HCT116 (cell line): Measurements from ENCODE around the gene LIN7A. TPM values are rescaled to one million over a fixed set of nuclear protein-coding genes. Genes with fewer than 3 reads are reported as not detected.

ENCODE experiments used
- ATAC-seq: fragments of 200-7000 bp; cut with Tn5 transposase; 2 replicates; pipeline ENCODE4 v1.9.1; 2020; ENCODE audit warnings: mild to moderate bottlenecking, moderate library complexity
- BruUV-seq: library from RNA; stranded (reverse); fragments of 400-500 nt; replicated peaks from 2 replicates; lab custom pipeline; 2021; lab: Mats Ljungman, UMichigan
- CTCF ChIA-PET: fragments of 300-600 bp; sonication (Branson Sonifier 250); formaldehyde crosslinking; loops from one replicate; lab custom pipeline; 2021; ENCODE audit warnings: antibody characterized with exemption; lab: Charles Lee
- POLR2A ChIA-PET: fragments of 300-600, 350-600 bp; sonication (Branson Sonifier 250); formaldehyde crosslinking; loops from one replicate; lab custom pipeline; 2021; ENCODE audit warnings: antibody characterized with exemption; lab: Charles Lee
- RAD21 ChIA-PET, 2 experiments: fragments of 300-600 bp; sonication (Branson Sonifier 250); formaldehyde crosslinking; loops; one replicate each; lab custom pipeline; 2023; ENCODE audit warnings: low total read pairs in 2 of 2; ENCODE audit not compliant: uncharacterized antibody in 2 of 2, unreplicated experiment in 2 of 2, low non-redundant PET in 1 of 2; lab: Charles Lee
- DNase-seq: peaks from one replicate; pipeline ENCODE4 v3.0.0-alpha.2; 2010; ENCODE audit warnings: low read depth, low spot score
- H2AFZ ChIP-seq: fragments of 200-600 bp; shearing (Covaris generic), sonication (generic); 2 replicates; pipeline ENCODE4 v1.6.1; 2017; ENCODE audit warnings: low read depth, mixed run types, mixed read lengths, antibody characterized with exemption, low read length; ENCODE audit not compliant: poor library complexity, severe bottlenecking
- H3K27ac ChIP-seq: 2 replicates; pipeline ENCODE4 v1.5.1; 2012; ENCODE audit warnings: low read depth, low read length
- H3K27me3 ChIP-seq: fragments of 200-600 bp; sonication (generic); 2 replicates; pipeline ENCODE4 v1.6.1; 2016; ENCODE audit warnings: mixed run types, low read length, mixed read lengths; ENCODE audit not compliant: insufficient read depth
- H3K36me3 ChIP-seq, 2 experiments: fragments of 200-500 bp in 1 of 2; fragments of 200-600 bp in 1 of 2; sonication (Bioruptor generic) in 1 of 2; sonication (generic) in 1 of 2; 2 replicates each; pipeline versions ENCODE4 v1.5.1 to v1.6.1; 2014 to 2016; ENCODE audit warnings: low read length in 2 of 2, inconsistent platforms in 1 of 2, mixed read lengths in 1 of 2, mixed run types in 1 of 2; ENCODE audit not compliant: insufficient read depth in 2 of 2, control insufficient read depth in 1 of 2
- H3K4me1 ChIP-seq, 2 experiments: fragments of 200-600 bp in 1 of 2; sonication (generic) in 1 of 2; 2 replicates each; pipeline versions ENCODE4 v1.5.1 to v1.6.1; 2012 to 2017; ENCODE audit warnings: low read length in 2 of 2, inconsistent platforms in 1 of 2, mild to moderate bottlenecking in 1 of 2, mixed read lengths in 1 of 2, mixed run types in 1 of 2, moderate library complexity in 1 of 2; ENCODE audit not compliant: insufficient read depth in 2 of 2, control insufficient read depth in 1 of 2
- H3K4me2 ChIP-seq: fragments of 200-600 bp; sonication (generic); 2 replicates; pipeline ENCODE4 v1.6.1; 2017; ENCODE audit warnings: mixed run types, low read length, mixed read lengths
- H3K4me3 ChIP-seq, 2 experiments: fragments of 200-600 bp in 1 of 2; sonication (generic) in 1 of 2; replicated peaks in 1 of 2; 2 replicates each; pipeline ENCODE4 v1.5.1; 2011 to 2016; ENCODE audit warnings: low read length in 2 of 2, control low read depth in 1 of 2, low read depth in 1 of 2, mild to moderate bottlenecking in 1 of 2, mixed read lengths in 1 of 2, mixed run types in 1 of 2
- H3K79me2 ChIP-seq: fragments of 200-600 bp; sonication (generic); 2 replicates; pipeline ENCODE4 v1.6.1; 2017; ENCODE audit warnings: mild to moderate bottlenecking, mixed run types, low read length, moderate library complexity, mixed read lengths; ENCODE audit not compliant: insufficient read depth
- H3K9ac ChIP-seq: fragments of 200-600 bp; sonication (generic); 2 replicates; pipeline ENCODE4 v1.6.1; 2016; ENCODE audit warnings: low read length, mixed read lengths
- H3K9me2 ChIP-seq: fragments of 200-600 bp; sonication (generic), shearing (Covaris generic); 2 replicates; pipeline ENCODE4 v1.6.1; 2017; ENCODE audit warnings: mixed run types, mild to moderate bottlenecking, moderate library complexity; ENCODE audit not compliant: insufficient read depth
- H3K9me3 ChIP-seq, 2 experiments: fragments of 200-500 bp in 1 of 2; fragments of 200-600 bp in 1 of 2; sonication (Bioruptor generic) in 1 of 2; sonication (generic) in 1 of 2; 2 replicates each; pipeline ENCODE4 v1.6.1; 2014 to 2017; ENCODE audit warnings: low read length in 2 of 2, mixed read lengths in 2 of 2, inconsistent platforms in 1 of 2, low read depth in 1 of 2, mild to moderate bottlenecking in 1 of 2, mixed run types in 1 of 2, moderate library complexity in 1 of 2; ENCODE audit not compliant: control insufficient read depth in 1 of 2, insufficient read depth in 1 of 2
- H4K20me1 ChIP-seq: fragments of 200-600 bp; sonication (generic), shearing (Covaris generic); 2 replicates; pipeline ENCODE4 v1.6.1; 2017; ENCODE audit warnings: mixed run types, mild to moderate bottlenecking, moderate library complexity; ENCODE audit not compliant: insufficient read depth
- ATF3 ChIP-seq: IDR thresholded peaks from 2 replicates; pipeline ENCODE4 v1.6.1; 2012
- CBX3 ChIP-seq: IDR thresholded peaks from 2 replicates; pipeline ENCODE4 v1.6.1; 2012; ENCODE audit warnings: low read depth
- CEBPB ChIP-seq: IDR thresholded peaks from 2 replicates; pipeline ENCODE4 v1.6.1; 2012; ENCODE audit warnings: low read depth
- EGR1 ChIP-seq: IDR thresholded peaks from 2 replicates; pipeline ENCODE4 v1.6.1; 2012; ENCODE audit warnings: low read depth
- EZH2phosphoT487 ChIP-seq: fragments of 200-600 bp; IDR thresholded peaks from 2 replicates; pipeline ENCODE4 v1.6.1; 2018; ENCODE audit warnings: antibody characterized with exemption, borderline replicate concordance
- FOSL1 ChIP-seq: IDR thresholded peaks from 2 replicates; pipeline ENCODE4 v1.6.1; 2012; ENCODE audit warnings: low read depth
- MAX ChIP-seq: IDR thresholded peaks from 2 replicates; pipeline ENCODE4 v1.6.1; 2012
- POLR2A ChIP-seq: IDR thresholded peaks from 2 replicates; pipeline ENCODE4 v1.7.0; 2011; ENCODE audit warnings: borderline replicate concordance; ENCODE audit not compliant: insufficient read depth, insufficient read length; ENCODE audit errors: extremely low read depth
- POLR2AphosphoS5 ChIP-seq: IDR thresholded peaks from 2 replicates; pipeline ENCODE4 v1.6.1; 2011; ENCODE audit warnings: mild to moderate bottlenecking, low read depth, low read length, moderate library complexity
- RAD21 ChIP-seq: IDR thresholded peaks from 2 replicates; pipeline ENCODE4 v1.6.1; 2012; ENCODE audit warnings: low read depth, mild to moderate bottlenecking
- SIN3A ChIP-seq: IDR thresholded peaks from 2 replicates; pipeline ENCODE4 v1.6.1; 2012; ENCODE audit warnings: low read depth
- SP1 ChIP-seq: IDR thresholded peaks from 2 replicates; pipeline ENCODE4 v1.6.1; 2012; ENCODE audit warnings: low read depth
- SRF ChIP-seq: IDR thresholded peaks from 2 replicates; pipeline ENCODE4 v1.6.1; 2012; ENCODE audit warnings: low read depth
- ZBTB33 ChIP-seq: IDR thresholded peaks from 2 replicates; pipeline ENCODE4 v1.6.1; 2011; ENCODE audit warnings: mild to moderate bottlenecking, low read length, moderate library complexity; ENCODE audit not compliant: insufficient replicate concordance; ENCODE audit errors: extremely low read depth
- ZFX ChIP-seq: fragments of 450-650 bp; IDR thresholded peaks from 2 replicates; pipeline ENCODE4 v1.6.1; 2017
- ZNF274 ChIP-seq: fragments of 200-500 bp; sonication (Bioruptor generic); IDR thresholded peaks from 2 replicates; pipeline ENCODE4 v1.6.1; 2014; ENCODE audit warnings: mild to moderate bottlenecking, low read depth, low read length, inconsistent platforms
- intact Hi-C: fragments of 100-400 bp; cut with micrococcal nuclease; formaldehyde crosslinking; loops from 2 replicates; pipeline ENCODE4 v1.10.0; 2022
- total RNA-seq: library from RNA; stranded (reverse); gene quantifications from one replicate; pipeline ENCODE4 v1.2.1, GENCODE V29; 2021; ENCODE audit not compliant: unreplicated experiment

LIN7A gene
- total RNA-seq, 1 experiment from 2014 or later: 1.5 TPM

GRCh38 chr12:80868576-80868975 lies 69.2 kb downstream of the LIN7A start:
- ATAC-seq (no peak), DNase-seq (no peak)
- Histone ChIP-seq H3K4me1 (no peaks in the 10 kb centered on the region), H3K9ac (no peak overlapping the region), H3K4me3 (no peak overlapping the region), H3K4me2 (no peak overlapping the region), H3K9me2 (no peaks in the 10 kb centered on the region), H3K27me3 (no peaks in the 10 kb centered on the region), H3K36me3 (no peaks in the 10 kb centered on the region), H3K27ac (no peak overlapping the region), H3K9me3 (no peaks in the 10 kb centered on the region), H2AFZ (no peak overlapping the region), H3K79me2 (no peaks in the 10 kb centered on the region), H4K20me1 (no peaks in the 10 kb centered on the region)
- RAD21 ChIA-PET: no interaction called here
- intact Hi-C loops: no loop called here
- no TSS peak for BruUV-seq
- CTCF ChIA-PET: no interaction called here
- POLR2A ChIA-PET: no interaction called here
- TF ChIP-seq ATF3: no peak
- TF ChIP-seq ZBTB33: no peak
- no peak for TF ChIP-seq EGR1
- TF ChIP-seq FOSL1: no peak
- TF ChIP-seq SIN3A: no peak
- no peak for TF ChIP-seq MAX
- TF ChIP-seq ZFX: no peak
- TF ChIP-seq RAD21: no peak
- TF ChIP-seq CBX3: no peak
- TF ChIP-seq SP1: no peak
- TF ChIP-seq POLR2A: no peak
- no peak for TF ChIP-seq ZNF274
- TF ChIP-seq SRF: no peak
- no peak for TF ChIP-seq CEBPB
- TF ChIP-seq EZH2phosphoT487: no peak
- no peak for TF ChIP-seq POLR2AphosphoS5
